ENCODE measurements around the gene AMIGO1. TPM values are rescaled to one million over a fixed set of nuclear protein-coding genes. Genes with fewer than 3 reads are reported as not detected.
A peak's percentile ranks its signal among the peaks of the same experiment; 100 is the strongest.

AMIGO1 gene
- total and polyA plus RNA-seq, 8 donors, result 3.1 to 8.1 (median 3.8) TPM

DNA sequence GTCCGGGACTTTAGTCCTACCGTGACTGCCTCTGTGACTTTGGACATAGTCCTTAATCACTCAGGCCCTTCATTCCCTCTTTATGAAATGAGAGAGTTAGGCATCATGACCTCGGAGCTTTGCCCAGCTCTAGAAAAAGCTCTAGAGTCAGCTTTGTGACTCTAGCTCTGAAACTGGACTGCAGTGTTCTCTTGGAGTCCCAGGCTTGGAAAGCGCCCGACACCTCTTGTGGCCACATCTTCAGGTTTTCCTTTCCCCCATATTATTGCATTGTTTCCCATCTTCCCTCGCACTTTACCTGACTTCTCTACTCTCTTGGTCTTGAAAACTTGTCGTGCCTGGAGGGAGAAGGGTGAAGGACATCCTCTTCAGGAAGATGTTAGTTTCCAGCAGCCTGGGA is 12.5 kb upstream of the AMIGO1 start:
- no peak overlapping the region for H3K4me3 ChIP-seq
- TF ChIP-seq, protein P1, sequence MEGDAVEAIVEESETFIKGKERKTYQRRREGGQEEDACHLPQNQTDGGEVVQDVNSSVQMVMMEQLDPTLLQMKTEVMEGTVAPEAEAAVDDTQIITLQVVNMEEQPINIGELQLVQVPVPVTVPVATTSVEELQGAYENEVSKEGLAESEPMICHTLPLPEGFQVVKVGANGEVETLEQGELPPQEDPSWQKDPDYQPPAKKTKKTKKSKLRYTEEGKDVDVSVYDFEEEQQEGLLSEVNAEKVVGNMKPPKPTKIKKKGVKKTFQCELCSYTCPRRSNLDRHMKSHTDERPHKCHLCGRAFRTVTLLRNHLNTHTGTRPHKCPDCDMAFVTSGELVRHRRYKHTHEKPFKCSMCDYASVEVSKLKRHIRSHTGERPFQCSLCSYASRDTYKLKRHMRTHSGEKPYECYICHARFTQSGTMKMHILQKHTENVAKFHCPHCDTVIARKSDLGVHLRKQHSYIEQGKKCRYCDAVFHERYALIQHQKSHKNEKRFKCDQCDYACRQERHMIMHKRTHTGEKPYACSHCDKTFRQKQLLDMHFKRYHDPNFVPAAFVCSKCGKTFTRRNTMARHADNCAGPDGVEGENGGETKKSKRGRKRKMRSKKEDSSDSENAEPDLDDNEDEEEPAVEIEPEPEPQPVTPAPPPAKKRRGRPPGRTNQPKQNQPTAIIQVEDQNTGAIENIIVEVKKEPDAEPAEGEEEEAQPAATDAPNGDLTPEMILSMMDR (IDR thresholded peaks at IDR 0.05), result no peak

DNA sequence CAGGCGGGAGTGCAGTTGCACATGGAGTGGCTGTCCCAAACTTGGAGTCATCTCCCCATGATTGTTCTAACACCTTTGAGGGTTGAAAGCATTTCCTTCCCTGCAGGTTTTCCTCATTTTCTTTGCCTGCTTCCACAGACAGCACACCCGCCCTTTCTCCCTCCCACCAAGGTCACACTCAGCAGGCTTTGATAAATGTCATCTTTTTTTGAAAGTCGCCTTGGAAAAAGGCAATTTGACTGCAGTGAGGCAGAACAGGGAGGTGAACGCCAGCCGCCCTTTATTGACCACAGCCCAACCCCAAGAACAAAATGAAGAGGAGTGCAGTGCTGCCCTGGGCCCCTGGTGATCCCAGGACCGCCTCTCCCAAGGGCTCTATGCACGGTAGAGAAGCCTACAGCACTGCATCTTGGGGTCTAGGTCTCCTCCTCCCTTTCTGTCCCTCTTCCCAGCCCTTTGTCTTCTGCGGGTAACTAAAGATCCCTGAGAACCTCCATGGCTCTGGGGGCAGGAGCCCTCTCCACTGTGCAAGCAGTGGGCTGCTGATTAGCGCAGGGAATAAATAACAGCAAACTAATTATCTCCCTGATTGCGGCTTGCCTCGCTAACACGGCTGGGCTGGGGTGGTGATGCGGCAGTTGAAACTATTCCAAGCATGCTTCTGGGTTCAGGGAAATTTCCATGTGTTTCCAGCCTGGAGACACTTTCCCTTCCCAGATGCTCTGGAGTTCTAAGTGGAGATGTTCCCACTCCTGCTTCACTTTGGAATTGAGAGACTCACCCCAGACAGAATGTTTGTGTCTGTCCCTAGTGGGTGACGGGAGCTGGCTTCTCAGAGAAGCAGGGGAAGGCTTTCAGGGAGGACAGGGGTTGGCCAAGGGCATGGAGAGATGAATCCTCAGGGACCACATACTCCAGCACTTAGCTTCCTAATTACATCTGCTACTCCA is 11.8 kb upstream of the AMIGO1 start:
- Histone ChIP-seq H3K27ac (no peak overlapping the region), H3K4me1 (no peaks in the 10 kb centered on the region), H3K4me3 (no peak overlapping the region), H3K27me3 (no peaks in the 10 kb centered on the region), H3K9me3 (no peaks in the 10 kb centered on the region), H3K36me3 (no peaks in the 10 kb centered on the region)
- DNase-seq (no peak), ATAC-seq (no peak)
- intact Hi-C loops (cut with DNase I), result no loop called here
- TF ChIP-seq, protein P1 (IDR thresholded peaks at IDR 0.05), result no peak

More for the DNA sequence above, 12.5 kb upstream of the AMIGO1 start:
- Histone ChIP-seq H3K4me1 (no peaks in the 10 kb centered on the region), H3K27ac (no peak overlapping the region), H3K9me3 (no peaks in the 10 kb centered on the region), H3K27me3 (no peaks in the 10 kb centered on the region), H3K36me3 (no peaks in the 10 kb centered on the region)
- intact Hi-C loops (cut with DNase I), result no loop called here
- DNase-seq (no peak), ATAC-seq (no peak)

DNA sequence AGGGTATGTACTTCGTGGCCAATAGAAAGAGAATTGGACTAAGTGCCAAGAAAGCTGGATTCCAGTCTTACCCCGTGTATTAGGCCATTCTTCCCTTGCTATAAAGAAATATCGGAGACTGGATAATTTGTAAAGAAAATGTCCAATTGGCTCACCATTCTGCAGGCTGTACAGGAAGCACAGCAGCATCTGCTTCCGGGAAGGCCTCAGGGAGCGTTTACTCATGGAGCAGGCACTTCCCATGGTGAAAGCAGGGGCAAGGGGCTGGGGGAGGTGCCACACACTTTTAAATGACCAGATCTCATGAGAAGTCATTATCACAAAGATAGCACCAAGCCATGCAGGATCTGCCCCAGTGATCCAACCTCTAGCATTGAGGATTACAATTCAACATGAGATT is 7.8 kb upstream of the AMIGO1 start:
- Histone ChIP-seq H3K4me1 (no peaks in the 10 kb centered on the region), H3K4me3 (no peak overlapping the region), H3K36me3 (no peaks in the 10 kb centered on the region), H3K27ac (no peak overlapping the region), H3K27me3 (no peaks in the 10 kb centered on the region), H3K9me3 (no peaks in the 10 kb centered on the region)
- ATAC-seq (no peak), DNase-seq (no peak)
- intact Hi-C loops (cut with DNase I), result no loop called here
- TF ChIP-seq, protein P1 (IDR thresholded peaks at IDR 0.05), result no peak

DNA sequence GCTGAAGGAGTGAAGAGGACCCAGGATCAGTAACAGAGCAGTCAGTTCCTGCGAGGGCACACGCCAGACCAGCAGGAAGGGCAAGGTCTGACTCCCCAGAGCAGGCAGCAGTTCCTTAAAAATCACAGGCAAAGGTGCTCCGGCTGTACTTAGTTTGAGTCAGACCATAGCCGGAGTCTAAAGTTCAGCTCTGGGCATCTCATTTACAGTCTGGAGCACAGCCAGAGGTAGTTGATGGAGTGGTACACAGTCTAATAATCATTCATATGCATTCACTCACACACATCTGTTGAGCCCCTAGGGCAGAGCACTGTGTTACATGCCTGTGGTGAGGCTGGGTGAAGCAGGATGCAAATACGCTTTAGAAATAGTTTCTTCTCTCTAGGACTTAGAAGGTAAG is 7.3 kb upstream of the AMIGO1 start:
- Histone ChIP-seq H3K27ac (no peak overlapping the region), H3K9me3 (no peaks in the 10 kb centered on the region), H3K36me3 (no peaks in the 10 kb centered on the region), H3K27me3 (no peaks in the 10 kb centered on the region), H3K4me3 (no peak overlapping the region), H3K4me1 (no peaks in the 10 kb centered on the region)
- ATAC-seq (no peak), DNase-seq (no peak)
- intact Hi-C loops (cut with DNase I), result no loop called here
- TF ChIP-seq, protein P1 (IDR thresholded peaks at IDR 0.05), result no peak

DNA sequence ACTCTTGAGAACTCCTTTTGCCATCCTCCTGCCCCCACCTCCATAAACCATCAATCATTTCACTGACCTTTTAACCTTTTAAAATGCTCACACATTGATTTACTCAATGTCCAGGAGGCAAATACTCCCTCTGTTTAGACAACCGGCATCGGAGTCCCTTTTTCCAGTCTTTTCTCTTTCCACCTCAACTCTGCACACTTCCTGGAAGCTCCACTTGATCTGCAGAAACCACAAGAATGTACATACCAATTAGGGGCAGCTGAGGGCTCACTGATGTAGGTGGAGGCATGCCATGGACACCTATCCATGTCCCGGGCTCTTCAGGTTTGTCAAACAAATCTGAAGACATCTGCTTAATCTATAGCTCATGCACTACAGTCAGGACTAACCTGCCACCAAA is 5.3 kb upstream of the AMIGO1 start:
- H3K9me3 ChIP-seq, result no peaks in the 10 kb centered on the region
- H3K27me3 ChIP-seq, result peaks cover 0 to 2% of the 10 kb centered on the region in 2 donors
- ATAC-seq (peak; percentile 20), DNase-seq (no peak)
- TF ChIP-seq, protein P1 (IDR thresholded peaks at IDR 0.05), result no peak
- H3K4me3 ChIP-seq, result no peak overlapping the region
- peaks cover 0 to 6% of the 10 kb centered on the region in 2 donors for H3K4me1 ChIP-seq
- no peaks in the 10 kb centered on the region for H3K36me3 ChIP-seq
- no peak overlapping the region for H3K27ac ChIP-seq
- intact Hi-C loops (cut with DNase I), result no loop called here

All from left lung (tissue), 10 donors.